ENCODE results near the gene MUC21. TPM values are rescaled to one million over a fixed set of nuclear protein-coding genes. Genes with fewer than 3 reads are reported as not detected.

The MUC21 gene
- total RNA-seq (not detected), polyA plus RNA-seq (not detected)

GRCh38 chr6:30983439-30983838, at the start of gene MUC21:
Gene MUC21 (plus strand): TSS chr6:30983718. CDS start chr6:30983959, 241 bp downstream.
- intact Hi-C loops (cut with micrococcal nuclease) = no loop called here
- H3K36me3 Mint-ChIP-seq = no peaks in the 10 kb centered on the region
- no peaks in the 10 kb centered on the region for H3K36me3 ChIP-seq (ENCODE audit: insufficient read depth, low read length)
- no peaks in the 10 kb centered on the region for H3K27me3 ChIP-seq (ENCODE audit: insufficient read depth, low read length)
- no peak within 1 kb of the TSS for H3K27ac ChIP-seq (ENCODE audit: low read depth, low read length)
- no peak within 1 kb of the TSS for H3K4me3 ChIP-seq (ENCODE audit: low read length in 2 of 2)
- H3K4me1 ChIP-seq (ENCODE audit: insufficient read depth, low read length) = no peaks in the 10 kb centered on the region
- H3K9me3 Mint-ChIP-seq = no peaks in the 10 kb centered on the region
- ChIA-PET CTCF (ENCODE audit: partially characterized antibody) (no interaction called here), POLR2A (ENCODE audit: partially characterized antibody) (no interaction called here)
- H3K4me3 Mint-ChIP-seq = no peak within 1 kb of the TSS
- peaks cover 26 to 28% of the 10 kb centered on the region in 2 donors for H3K27me3 Mint-ChIP-seq
- peaks cover 0 to 2% (median under 1%) of the 10 kb centered on the region in 4 donors for H3K4me1 Mint-ChIP-seq
- DNase-seq = no peak
- H3K9me3 ChIP-seq (ENCODE audit: control insufficient read depth in 1 of 2, low read length in 2 of 2) = no peaks in the 10 kb centered on the region
- H3K27ac Mint-ChIP-seq = peak within 1 kb of the TSS in 1 of 7 donors; percentile 10

- POLR2A ChIA-PET (ENCODE audit: partially characterized antibody) = no interaction called here
- no peak overlapping the region for H3K4me3 Mint-ChIP-seq
- DNase-seq = no peak
Observed at GRCh38 chr6:30935018-30935417, 48.5 kb upstream of the MUC21 start.

GRCh38 chr6:30937265-30937664, 46.3 kb upstream of the MUC21 start:
- H3K27me3 ChIP-seq (ENCODE audit: insufficient read depth, low read length) = peaks cover 5% of the 10 kb centered on the region
- no peak overlapping the region for H3K27ac ChIP-seq (ENCODE audit: low read depth, low read length)
- Mint-ChIP-seq H3K36me3 (no peaks in the 10 kb centered on the region), H3K4me1 (peaks cover 0 to 4% (median 1%) of the 10 kb centered on the region in 4 donors), H3K27ac (peak overlapping the region in 1 of 7 donors; percentile 65), H3K27me3 (peaks cover 11 to 29% of the 10 kb centered on the region in 2 donors), H3K9me3 (no peaks in the 10 kb centered on the region), H3K4me3 (no peak overlapping the region)
- no peaks in the 10 kb centered on the region for H3K4me1 ChIP-seq (ENCODE audit: insufficient read depth, low read length)
- POLR2A ChIA-PET (ENCODE audit: partially characterized antibody) = no interaction called here
- no peaks in the 10 kb centered on the region for H3K36me3 ChIP-seq (ENCODE audit: insufficient read depth, low read length)
- no peak overlapping the region for H3K4me3 ChIP-seq (ENCODE audit: low read length in 2 of 2)
- no peak for DNase-seq
- intact Hi-C loops (cut with micrococcal nuclease) = no loop called here
- CTCF ChIA-PET (ENCODE audit: partially characterized antibody) = no interaction called here
- H3K9me3 ChIP-seq (ENCODE audit: control insufficient read depth in 1 of 2, low read length in 2 of 2) = no peaks in the 10 kb centered on the region

More at GRCh38 chr6:30935018-30935417, 48.5 kb upstream of the MUC21 start:
- Mint-ChIP-seq H3K4me1 (peaks cover 0 to 4% (median 1%) of the 10 kb centered on the region in 4 donors), H3K27ac (peak overlapping the region in 2 of 7 donors; percentile 2 to 85), H3K27me3 (peaks cover 5 to 11% of the 10 kb centered on the region in 2 donors), H3K36me3 (no peaks in the 10 kb centered on the region), H3K9me3 (no peaks in the 10 kb centered on the region)
- Histone ChIP-seq H3K4me1 (ENCODE audit: insufficient read depth, low read length) (no peaks in the 10 kb centered on the region), H3K4me3 (ENCODE audit: low read length in 2 of 2) (no peak overlapping the region), H3K36me3 (ENCODE audit: insufficient read depth, low read length) (no peaks in the 10 kb centered on the region), H3K27ac (ENCODE audit: low read depth, low read length) (no peak overlapping the region), H3K27me3 (ENCODE audit: insufficient read depth, low read length) (no peaks in the 10 kb centered on the region), H3K9me3 (ENCODE audit: control insufficient read depth in 1 of 2, low read length in 2 of 2) (no peaks in the 10 kb centered on the region)
- intact Hi-C loops (cut with micrococcal nuclease) = no loop called here
- CTCF ChIA-PET (ENCODE audit: partially characterized antibody) = no interaction called here

GRCh38 chr6:30938730-30939129, 44.8 kb upstream of the MUC21 start:
- Mint-ChIP-seq H3K36me3 (no peaks in the 10 kb centered on the region), H3K27me3 (peaks cover 21 to 40% of the 10 kb centered on the region in 2 donors), H3K27ac (no peak overlapping the region), H3K4me1 (peaks cover 0 to 7% (median 1%) of the 10 kb centered on the region in 4 donors), H3K9me3 (no peaks in the 10 kb centered on the region), H3K4me3 (no peak overlapping the region)
- Histone ChIP-seq H3K36me3 (ENCODE audit: insufficient read depth, low read length) (no peaks in the 10 kb centered on the region), H3K4me1 (ENCODE audit: insufficient read depth, low read length) (no peaks in the 10 kb centered on the region), H3K27me3 (ENCODE audit: insufficient read depth, low read length) (peaks cover 15% of the 10 kb centered on the region), H3K9me3 (ENCODE audit: control insufficient read depth in 1 of 2, low read length in 2 of 2) (no peaks in the 10 kb centered on the region), H3K27ac (ENCODE audit: low read depth, low read length) (no peak overlapping the region), H3K4me3 (ENCODE audit: low read length in 2 of 2) (no peak overlapping the region)
- ChIA-PET POLR2A (ENCODE audit: partially characterized antibody) (no interaction called here), CTCF (ENCODE audit: partially characterized antibody) (no interaction called here)
- intact Hi-C loops (cut with micrococcal nuclease) = no loop called here
- no peak for DNase-seq

- no peak overlapping the region for H3K27ac Mint-ChIP-seq
- Histone ChIP-seq H3K36me3 (ENCODE audit: insufficient read depth, low read length) (no peaks in the 10 kb centered on the region), H3K27ac (ENCODE audit: low read depth, low read length) (no peak overlapping the region), H3K27me3 (ENCODE audit: insufficient read depth, low read length) (peaks cover 15% of the 10 kb centered on the region), H3K9me3 (ENCODE audit: control insufficient read depth in 1 of 2, low read length in 2 of 2) (no peaks in the 10 kb centered on the region), H3K4me3 (ENCODE audit: low read length in 2 of 2) (no peak overlapping the region), H3K4me1 (ENCODE audit: insufficient read depth, low read length) (no peaks in the 10 kb centered on the region)
- DNase-seq = no peak
- H3K36me3 Mint-ChIP-seq = no peaks in the 10 kb centered on the region
- H3K9me3 Mint-ChIP-seq = no peaks in the 10 kb centered on the region
- peaks cover 24 to 42% of the 10 kb centered on the region in 2 donors for H3K27me3 Mint-ChIP-seq
- ChIA-PET CTCF (ENCODE audit: partially characterized antibody) (no interaction called here), POLR2A (ENCODE audit: partially characterized antibody) (no interaction called here)
- intact Hi-C loops (cut with micrococcal nuclease) = no loop called here
- H3K4me1 Mint-ChIP-seq = peaks cover 0 to 7% (median 1%) of the 10 kb centered on the region in 4 donors
- H3K4me3 Mint-ChIP-seq = no peak overlapping the region
Observed at GRCh38 chr6:30939473-30939872, 44.0 kb upstream of the MUC21 start.

- Histone ChIP-seq H3K36me3 (ENCODE audit: insufficient read depth, low read length) (no peaks in the 10 kb centered on the region), H3K27me3 (ENCODE audit: insufficient read depth, low read length) (peaks cover 20% of the 10 kb centered on the region), H3K4me3 (ENCODE audit: low read length in 2 of 2) (no peak within 1 kb of the TSS), H3K4me1 (ENCODE audit: insufficient read depth, low read length) (no peaks in the 10 kb centered on the region), H3K9me3 (ENCODE audit: control insufficient read depth in 1 of 2, low read length in 2 of 2) (no peaks in the 10 kb centered on the region), H3K27ac (ENCODE audit: low read depth, low read length) (no peak within 1 kb of the TSS)
- Mint-ChIP-seq H3K9me3 (no peaks in the 10 kb centered on the region), H3K36me3 (no peaks in the 10 kb centered on the region), H3K27me3 (peaks cover 29 to 51% of the 10 kb centered on the region in 2 donors), H3K4me1 (peaks cover 0 to 4% (median 0%) of the 10 kb centered on the region in 4 donors), H3K27ac (no peak within 1 kb of the TSS), H3K4me3 (no peak within 1 kb of the TSS)
- CTCF ChIA-PET (ENCODE audit: partially characterized antibody) = no interaction called here
- intact Hi-C loops (cut with micrococcal nuclease) = no loop called here
- DNase-seq = no peak
- POLR2A ChIA-PET (ENCODE audit: partially characterized antibody) = no interaction called here
Observed at GRCh38 chr6:30940361-30940986, 43.0 kb upstream of the MUC21 start, which contains the start of gene MUCL3. Gene MUCL3 (plus strand): TSS chr6:30940973. CDS start chr6:30941000, 27 bp downstream.

- H3K27me3 Mint-ChIP-seq = peaks cover 31 to 59% of the 10 kb centered on the region in 2 donors
- no peak overlapping the region for H3K27ac Mint-ChIP-seq
- no peak overlapping the region for H3K27ac ChIP-seq (ENCODE audit: low read depth, low read length)
- no peaks in the 10 kb centered on the region for H3K36me3 ChIP-seq (ENCODE audit: insufficient read depth, low read length)
- POLR2A ChIA-PET (ENCODE audit: partially characterized antibody) = no interaction called here
- H3K9me3 Mint-ChIP-seq = no peaks in the 10 kb centered on the region
- no peak overlapping the region for H3K4me3 ChIP-seq (ENCODE audit: low read length in 2 of 2)
- no peak overlapping the region for H3K4me3 Mint-ChIP-seq
- intact Hi-C loops (cut with micrococcal nuclease) = no loop called here
- H3K9me3 ChIP-seq (ENCODE audit: control insufficient read depth in 1 of 2, low read length in 2 of 2) = no peaks in the 10 kb centered on the region
- H3K4me1 Mint-ChIP-seq = peaks cover 0 to 3% (median 0%) of the 10 kb centered on the region in 4 donors
- CTCF ChIA-PET (ENCODE audit: partially characterized antibody) = interaction anchor here (1.1 to 1.6 kb wide), 2 partner anchors 27 to 138 kb away, joined by 3 to 4 read pairs; no protein-coding TSS in a partner anchor
- H3K36me3 Mint-ChIP-seq = no peaks in the 10 kb centered on the region
- H3K4me1 ChIP-seq (ENCODE audit: insufficient read depth, low read length) = no peaks in the 10 kb centered on the region
- no peak for DNase-seq
- peaks cover 20% of the 10 kb centered on the region for H3K27me3 ChIP-seq (ENCODE audit: insufficient read depth, low read length)
Observed at GRCh38 chr6:30942338-30943060, 41.0 kb upstream of the MUC21 start.

Measured in CD4-positive, alpha-beta memory T cell (primary cell).